RWPE2 (cell line): Measurements from ENCODE around the gene S1PR4.

Experiments
- ATAC-seq: fragments of 200-7000 bp; cut with Tn5 transposase; 3 replicates; pipeline ENCODE4 v1.9.1; 2021; ENCODE audit warnings: low read depth
- DNase-seq: peaks from one replicate; pipeline ENCODE4 v3.0.0-alpha.2; 2020; ENCODE audit warnings: low spot score
- H3K27ac ChIP-seq: fragments of 450-650 bp; 2 replicates; pipeline ENCODE4 v1.5.1; 2017; ENCODE audit warnings: mild to moderate bottlenecking; ENCODE audit not compliant: poor library complexity, severe bottlenecking
- H3K27me3 ChIP-seq: fragments of 250-450 bp; sonication (Bioruptor Pico); 2 replicates; pipeline ENCODE4 v1.5.1; 2021; ENCODE audit warnings: mild to moderate bottlenecking, moderate library complexity; ENCODE audit not compliant: insufficient read depth, poor library complexity, severe bottlenecking
- H3K36me3 ChIP-seq: fragments of 250-450 bp; sonication (Bioruptor Pico); 2 replicates; pipeline ENCODE4 v1.5.1; 2020; ENCODE audit warnings: low read depth, mild to moderate bottlenecking, moderate library complexity
- H3K4me1 ChIP-seq: fragments of 250-450 bp; sonication (Bioruptor Pico); 2 replicates; pipeline ENCODE4 v1.5.1; 2021; ENCODE audit warnings: mild to moderate bottlenecking, moderate library complexity; ENCODE audit not compliant: insufficient read depth, poor library complexity, severe bottlenecking
- H3K4me3 ChIP-seq: fragments of 250-450 bp; sonication (Bioruptor Pico); 2 replicates; pipeline ENCODE4 v1.5.1; 2021; ENCODE audit warnings: mild to moderate bottlenecking, moderate library complexity; ENCODE audit not compliant: severe bottlenecking
- H3K9me3 ChIP-seq: fragments of 250-450 bp; sonication (Bioruptor Pico); 2 replicates; pipeline ENCODE4 v1.5.1; 2021; ENCODE audit warnings: mild to moderate bottlenecking, moderate library complexity; ENCODE audit not compliant: severe bottlenecking
- CTCF ChIP-seq: fragments of 450-650 bp; IDR thresholded peaks from one replicate; pipeline ENCODE4 v1.5.1; 2017; ENCODE audit warnings: mild to moderate bottlenecking, moderate library complexity; ENCODE audit not compliant: poor library complexity, severe bottlenecking

S1PR4 gene

GRCh38 chr19:3162418-3163229 lies 15.9 kb upstream of the S1PR4 start:
- Histone ChIP-seq H3K4me1 (peaks cover 12% of the 10 kb centered on the region), H3K27ac (peak overlapping the region; percentile 52), H3K4me3 (no peak overlapping the region), H3K27me3 (no peaks in the 10 kb centered on the region), H3K9me3 (no peaks in the 10 kb centered on the region), H3K36me3 (peaks cover 76% of the 10 kb centered on the region)
- no peak for TF ChIP-seq CTCF
- no peak for DNase-seq
- ATAC-seq = peak; percentile 48; the same call in 2 of the 3 replicates

GRCh38 chr19:3163230-3163886 lies 15.2 kb upstream of the S1PR4 start:
- Histone ChIP-seq H3K4me1 (peaks cover 13% of the 10 kb centered on the region), H3K4me3 (no peak overlapping the region), H3K9me3 (no peaks in the 10 kb centered on the region), H3K27me3 (no peaks in the 10 kb centered on the region), H3K27ac (no peak overlapping the region), H3K36me3 (peaks cover 68% of the 10 kb centered on the region)
- TF ChIP-seq CTCF = peak; percentile 90
- ATAC-seq = peak; percentile 61; the same call in 2 of the 3 replicates
- DNase-seq = no peak

DNA sequence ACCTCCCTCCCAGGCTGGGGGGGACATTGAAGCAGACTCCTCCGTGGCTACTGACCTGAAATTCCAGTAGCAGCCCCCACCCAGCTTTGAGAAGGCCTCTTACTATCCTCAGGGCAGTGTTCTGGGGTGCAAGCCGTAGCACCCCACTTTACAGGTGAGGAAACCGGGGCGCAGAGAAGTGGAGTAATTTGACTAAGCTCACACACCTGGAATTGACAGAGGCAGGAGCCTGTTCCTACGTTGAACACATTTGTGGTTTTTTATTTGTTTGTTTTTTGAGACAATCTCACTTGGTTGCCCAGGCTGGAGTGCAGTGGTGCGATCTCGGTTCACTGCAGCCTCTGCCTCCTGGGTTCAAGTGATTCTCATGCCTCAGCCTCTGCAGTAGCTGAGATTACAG lies 14.6 kb upstream of the S1PR4 start:
- H3K4me3 ChIP-seq = no peak overlapping the region
- H3K36me3 ChIP-seq = peaks cover 62% of the 10 kb centered on the region
- DNase-seq (no peak), ATAC-seq (no peak)
- H3K9me3 ChIP-seq = no peaks in the 10 kb centered on the region
- no peaks in the 10 kb centered on the region for H3K27me3 ChIP-seq
- no peak overlapping the region for H3K27ac ChIP-seq
- no peak for TF ChIP-seq CTCF
- peaks cover 13% of the 10 kb centered on the region for H3K4me1 ChIP-seq

DNA sequence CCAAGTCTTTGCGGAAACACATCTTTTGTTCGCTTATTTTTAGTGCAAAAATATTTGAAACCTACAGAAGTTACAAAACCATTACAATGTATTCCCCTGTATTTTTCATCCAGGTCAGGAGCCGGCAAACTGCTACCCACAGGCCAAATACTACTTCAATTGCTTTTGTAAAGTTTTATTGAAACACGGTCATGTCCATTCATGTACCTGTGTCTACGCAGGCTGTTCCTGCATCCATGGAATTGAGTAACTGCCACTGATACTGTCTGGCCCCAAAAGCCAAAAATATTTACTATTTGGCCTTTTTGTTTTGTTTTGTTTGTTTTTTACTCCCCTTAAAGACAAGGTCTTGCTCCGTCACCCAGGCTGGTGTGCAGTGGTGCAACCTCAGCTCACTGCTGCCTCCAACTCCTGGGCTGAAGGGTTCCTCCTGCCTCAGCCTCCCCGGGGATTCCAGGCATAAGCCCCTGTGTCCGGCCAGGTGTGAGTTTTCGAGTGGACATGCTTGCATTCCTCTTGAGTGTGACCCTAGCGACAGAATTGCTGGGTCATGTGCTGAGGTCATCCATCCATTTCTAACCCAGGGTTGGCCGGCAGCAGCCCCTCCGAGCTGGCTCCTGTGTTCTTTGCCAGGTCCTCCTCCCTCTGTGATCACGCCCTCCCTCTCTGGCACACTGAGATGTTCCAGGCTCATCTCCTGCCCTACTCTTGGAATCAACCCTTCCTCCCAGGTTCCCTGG lies 10.9 kb upstream of the S1PR4 start:
- Histone ChIP-seq H3K9me3 (no peaks in the 10 kb centered on the region), H3K4me1 (peaks cover 8% of the 10 kb centered on the region), H3K4me3 (no peak overlapping the region), H3K36me3 (peaks cover 26% of the 10 kb centered on the region), H3K27me3 (no peaks in the 10 kb centered on the region), H3K27ac (peak overlapping the region; percentile 35)
- ATAC-seq (no peak), DNase-seq (no peak)
- no peak for TF ChIP-seq CTCF
